AG04449 (cell line): ENCODE data around the gene CEP76.
"Not testable (repeated sequence)": the region's sequence is repeated elsewhere in the genome, so short reads cannot be mapped to it uniquely, and the experiment has no call there.

Source experiments
- CTCF ChIA-PET: fragments of 350-600 bp; formaldehyde crosslinking; extraction: SDS; loops from one replicate; lab custom pipeline; 2021; ENCODE audit warnings: antibody characterized with exemption; lab: Yijun Ruan, JAX
- POLR2A ChIA-PET: fragments of 400-600, 350-600 bp; formaldehyde crosslinking; extraction: SDS; loops from one replicate; lab custom pipeline; 2020; ENCODE audit warnings: antibody characterized with exemption, inconsistent platforms; lab: Yijun Ruan, JAX
- DNase-seq: peaks from one replicate; pipeline ENCODE4 v3.0.0-alpha.2; 2010; ENCODE audit warnings: low read depth, low spot score
- H3K4me3 ChIP-seq: 2 replicates; pipeline ENCODE4 v1.5.1; 2011; ENCODE audit warnings: low read depth, mild to moderate bottlenecking, control low read depth, low read length
- CTCF ChIP-seq: IDR thresholded peaks from one replicate; pipeline ENCODE4 v1.5.1; 2011; ENCODE audit warnings: mild to moderate bottlenecking, moderate library complexity, low read length, control low read depth, inconsistent platforms; ENCODE audit not compliant: insufficient read depth; ENCODE audit errors: missing control alignments

Gene CEP76

GRCh38 chr18:12637901-12638643 is 64.5 kb downstream of the CEP76 start:
- H3K4me3 ChIP-seq, result no peak overlapping the region
- CTCF ChIA-PET, result interaction anchor here (1.3 kb wide), 1 partner anchor 247 kb away, joined by 3 read pairs; no protein-coding TSS in a partner anchor
- no peak for TF ChIP-seq CTCF
- no peak for DNase-seq
- POLR2A ChIA-PET, result no interaction called here

GRCh38 chr18:12637393-12637792 is 65.1 kb downstream of the CEP76 start:
- no peak for DNase-seq
- TF ChIP-seq CTCF, result no peak
- ChIA-PET POLR2A (no interaction called here), CTCF (interaction anchor here (1.3 to 1.4 kb wide), 2 partner anchors 38 to 246 kb away, joined by 3 read pairs; no protein-coding TSS in a partner anchor)
- no peak overlapping the region for H3K4me3 ChIP-seq

- no peak for DNase-seq
- no peak overlapping the region for H3K4me3 ChIP-seq
- ChIA-PET CTCF (no interaction called here), POLR2A (no interaction called here)
- TF ChIP-seq CTCF, result no peak
Observed at GRCh38 chr18:12631831-12632477, 70.6 kb downstream of the CEP76 start.

- DNase-seq, result no peak
- ChIA-PET CTCF (interaction anchor here (1.5 kb wide), 1 partner anchor 13 kb away, joined by 3 read pairs; no protein-coding TSS in a partner anchor), POLR2A (interaction anchor here (1.7 kb wide), 1 partner anchor 11 kb away, joined by 4 read pairs; no protein-coding TSS in a partner anchor)
- H3K4me3 ChIP-seq, result no peak overlapping the region
- no peak for TF ChIP-seq CTCF
Observed at GRCh38 chr18:12630136-12630535, 72.4 kb downstream of the CEP76 start.

- no peak overlapping the region for H3K4me3 ChIP-seq
- ChIA-PET CTCF (interaction anchor here (1.8 kb wide), 1 partner anchor 14 kb away, joined by 4 read pairs; no protein-coding TSS in a partner anchor), POLR2A (interaction anchor here (0.5 to 1.7 kb wide), 3 partner anchors 12 to 648 kb away, joined by 3 to 4 read pairs (median 4); partner anchors contain the start of gene IMPA2)
- no peak for TF ChIP-seq CTCF
- DNase-seq, result no peak
Observed at GRCh38 chr18:12628706-12629702, 73.5 kb downstream of the CEP76 start.

- CTCF ChIA-PET, result interaction anchor here (2.0 kb wide), 1 partner anchor 236 kb away, joined by 4 read pairs; no protein-coding TSS in a partner anchor
- POLR2A ChIA-PET, DNase-seq, H3K4me3 ChIP-seq: not testable (repeated sequence)
Observed at GRCh38 chr18:12627199-12627598, 75.3 kb downstream of the CEP76 start.
